HG03060 (cell line): Measurements from ENCODE around the gene BRMS1L.
"Not testable (repeated sequence)": the region's sequence is repeated elsewhere in the genome, so short reads cannot be mapped to it uniquely, and the experiment has no call there.

Source experiments
- ATAC-seq: cut with Tn5 transposase; IDR thresholded peaks from one replicate; pipeline ENCODE4 v1.9.1; 2021; ENCODE audit warnings: low read depth, moderate number of reproducible peaks; ENCODE audit not compliant: unreplicated experiment

Gene BRMS1L, protein sequence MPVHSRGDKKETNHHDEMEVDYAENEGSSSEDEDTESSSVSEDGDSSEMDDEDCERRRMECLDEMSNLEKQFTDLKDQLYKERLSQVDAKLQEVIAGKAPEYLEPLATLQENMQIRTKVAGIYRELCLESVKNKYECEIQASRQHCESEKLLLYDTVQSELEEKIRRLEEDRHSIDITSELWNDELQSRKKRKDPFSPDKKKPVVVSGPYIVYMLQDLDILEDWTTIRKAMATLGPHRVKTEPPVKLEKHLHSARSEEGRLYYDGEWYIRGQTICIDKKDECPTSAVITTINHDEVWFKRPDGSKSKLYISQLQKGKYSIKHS

GRCh38 chr14:35826218-35826951, at the start of gene BRMS1L:
Gene BRMS1L (plus strand): TSS chr14:35826338. CDS start chr14:35826517, 179 bp downstream.
- ATAC-seq = peak; percentile 99

DNA sequence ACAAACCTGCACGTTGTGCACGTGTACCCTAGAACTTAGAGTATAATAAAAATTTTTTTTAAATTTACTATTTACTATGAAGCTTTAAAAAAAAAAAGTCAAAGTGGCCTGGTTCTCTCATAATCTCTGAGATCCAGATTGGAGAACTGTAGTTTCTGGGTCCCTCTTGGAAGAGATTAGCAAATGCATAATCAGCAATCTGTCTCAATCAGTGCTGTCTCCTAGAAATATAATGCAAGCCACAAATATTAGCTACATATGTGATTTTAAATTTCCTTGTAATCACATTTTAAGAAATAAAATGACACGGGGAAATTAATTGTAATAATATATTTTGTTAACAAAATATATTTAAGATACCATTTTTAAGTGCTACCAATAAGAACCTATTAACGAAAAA, 49.3 kb upstream of the BRMS1L start:
- ATAC-seq = no peak

DNA sequence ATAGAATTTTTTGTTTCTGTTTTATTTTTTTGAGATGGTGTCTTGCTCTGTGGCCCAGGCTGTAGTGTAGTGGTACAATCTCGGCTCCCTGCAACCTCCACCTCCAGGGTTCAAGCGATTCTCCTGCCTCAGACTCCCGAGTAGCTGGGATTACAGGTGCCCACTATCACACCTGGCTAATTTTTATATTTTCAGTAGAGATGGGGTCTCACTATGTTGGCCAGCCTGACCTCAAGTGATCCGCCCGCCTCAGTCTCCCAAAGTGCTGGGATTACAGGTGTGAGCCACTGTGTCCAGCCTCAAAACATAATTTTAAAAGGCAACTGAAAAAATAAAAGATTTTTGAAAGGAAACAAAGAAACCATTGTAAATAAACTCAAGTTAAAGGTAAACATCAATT, 48.6 kb upstream of the BRMS1L start:
- not testable (repeated sequence) for ATAC-seq

- ATAC-seq = no peak
These were observed 46.8 kb upstream of the BRMS1L start for GRCh38 chr14:35779368-35779767.

DNA sequence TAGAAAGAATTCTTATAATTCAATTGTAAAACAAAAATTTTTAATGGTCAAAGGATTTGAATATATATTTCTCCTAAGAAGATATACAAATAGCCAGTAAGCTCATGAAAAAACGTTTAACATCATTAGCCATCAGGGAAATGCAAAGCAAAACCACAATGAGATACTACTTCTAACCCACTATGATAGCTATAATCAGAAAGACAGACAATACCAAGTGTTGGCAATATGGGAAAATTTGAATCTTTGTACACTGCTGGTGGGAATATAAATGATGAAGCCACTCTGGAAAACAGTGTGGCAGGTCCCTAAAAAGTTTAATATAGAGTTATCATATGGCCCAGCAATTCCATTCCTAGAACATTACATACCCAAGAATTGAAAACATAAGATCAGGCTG, 42.4 kb upstream of the BRMS1L start:
- no peak for ATAC-seq

DNA sequence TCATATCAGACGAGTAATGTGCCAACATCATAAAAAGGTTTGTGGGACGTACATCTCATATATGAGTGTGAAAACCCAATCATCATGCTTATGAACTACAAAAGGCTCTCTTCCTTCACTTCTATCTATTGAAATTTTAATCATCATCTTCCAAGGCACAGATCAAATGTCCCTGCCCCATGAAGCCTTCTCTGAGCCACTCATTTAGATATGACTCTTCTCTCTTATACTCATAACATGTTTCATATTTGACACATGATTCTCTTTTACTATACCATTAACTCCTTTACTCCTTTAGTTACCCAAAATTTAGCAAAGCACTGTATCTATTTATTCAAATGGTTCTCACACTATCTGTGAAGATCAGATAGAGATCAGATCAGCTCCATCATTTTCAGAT, 39.3 kb upstream of the BRMS1L start:
- ATAC-seq = no peak

- ATAC-seq = no peak
These were observed 36.5 kb upstream of the BRMS1L start for GRCh38 chr14:35789651-35790050.

DNA sequence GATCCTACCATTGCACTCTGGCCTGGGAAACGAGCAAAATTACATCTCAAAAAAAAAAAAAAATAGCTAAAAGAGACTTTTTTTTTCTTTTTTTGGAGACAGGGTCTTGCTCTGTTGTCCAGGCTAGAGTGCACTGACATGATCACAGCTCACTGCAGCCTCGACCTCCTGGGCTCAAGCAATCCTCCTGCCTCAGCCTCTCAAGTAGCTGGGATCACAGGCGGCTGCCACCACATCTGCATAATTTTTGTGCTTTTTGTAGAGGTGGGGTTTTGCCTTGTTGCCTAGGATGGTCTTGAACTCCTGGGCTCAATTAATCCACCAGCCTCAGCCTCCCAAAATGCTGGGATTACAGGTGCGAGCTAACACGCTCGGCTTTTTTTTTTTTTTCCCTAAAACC, 28.3 kb upstream of the BRMS1L start:
- ATAC-seq = no peak

GRCh38 chr14:35806006-35806907, 19.9 kb upstream of the BRMS1L start:
- ATAC-seq = no peak

- no peak for ATAC-seq
These were observed 18.8 kb upstream of the BRMS1L start for GRCh38 chr14:35807131-35807961.

- no peak for ATAC-seq
These were observed 18.0 kb upstream of the BRMS1L start for GRCh38 chr14:35808076-35808637.

- peak; percentile 95 for ATAC-seq
These were observed 17.2 kb upstream of the BRMS1L start, which contains the start of gene RALGAPA1 for GRCh38 chr14:35808638-35809563. Gene RALGAPA1 (minus strand): TSS chr14:35809295. CDS start chr14:35808835, 460 bp downstream.

- no peak for ATAC-seq
These were observed 16.5 kb upstream of the BRMS1L start for GRCh38 chr14:35809597-35809996.

DNA sequence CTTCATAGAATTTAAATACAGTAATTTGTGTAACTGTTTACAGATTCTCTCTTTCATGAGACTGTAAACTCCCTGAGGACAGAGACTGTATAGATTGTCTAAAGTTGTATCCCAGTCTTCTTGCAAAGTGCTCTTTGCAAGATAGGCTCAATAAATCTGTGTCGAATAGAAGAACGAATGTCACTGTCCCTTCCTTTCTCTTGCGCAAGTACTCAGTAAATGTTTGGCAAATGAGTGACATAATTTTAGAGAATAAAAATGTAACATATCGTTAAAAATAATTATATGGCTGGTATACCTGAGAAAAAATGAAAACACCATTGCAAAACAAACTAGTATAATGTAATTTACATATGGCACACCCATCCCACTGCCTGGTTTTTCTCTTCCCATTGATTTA, 15.2 kb upstream of the BRMS1L start:
- ATAC-seq = no peak

DNA sequence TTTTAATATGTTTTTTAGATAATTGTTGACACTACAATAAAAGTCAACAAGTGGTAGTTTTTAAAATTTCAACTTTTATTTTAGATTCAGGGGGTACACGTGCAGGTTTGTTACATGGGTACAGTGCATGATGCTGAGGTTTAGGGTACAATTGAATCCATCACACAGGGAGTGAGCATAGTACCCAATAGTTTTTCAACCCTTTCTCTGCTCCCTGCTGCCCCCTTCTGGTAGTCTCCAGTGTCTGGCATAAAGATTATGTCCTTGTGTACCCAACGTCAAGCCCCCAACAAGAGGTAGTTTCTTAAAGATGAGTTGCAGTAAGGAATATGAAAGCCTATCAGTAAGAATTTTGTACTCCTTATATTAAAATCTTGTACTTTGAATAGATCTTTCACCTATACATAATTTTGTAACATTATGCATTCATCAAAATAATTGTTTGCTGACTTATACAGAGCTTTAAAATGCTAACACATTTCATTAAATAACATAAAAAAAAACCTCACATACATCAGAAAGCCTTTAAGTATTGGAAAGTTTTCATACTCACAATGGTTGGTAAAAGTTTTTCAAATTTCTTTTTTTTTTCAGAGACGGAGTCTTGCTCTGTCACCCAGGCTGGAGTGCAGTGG, 11.7 kb upstream of the BRMS1L start:
- no peak for ATAC-seq

- no peak for ATAC-seq
These were observed 7.6 kb upstream of the BRMS1L start for GRCh38 chr14:35818346-35819115.
